ENCODE measurements around the gene TUBB.

The TUBB gene

GRCh38 chr6:30709101-30709868 is 10.9 kb upstream of the TUBB start:
- ChIA-PET CTCF (interaction anchor here (0.9 to 30.8 kb wide), 6 partner anchors 13 to 168 kb away, joined by 3 to 776 read pairs (median 22); partner anchors contain the start of genes DHX16 and NRM), POLR2A (no interaction called here)
- DNase-seq (ENCODE audit: extremely low spot score): no peak
- no peak for TF ChIP-seq CTCF (IDR thresholded peaks at IDR 0.05; ENCODE audit: control extremely low read depth, extremely low read depth, low read depth, missing control alignments)

GRCh38 chr6:30711758-30712380 is 8.3 kb upstream of the TUBB start:
- CTCF ChIA-PET: interaction anchor here (1.1 to 30.8 kb wide), 8 partner anchors 8 to 35 kb away, joined by 3 to 776 read pairs (median 8); partner anchors contain the start of genes DHX16, NRM and TUBB
- POLR2A ChIA-PET: interaction anchor here (0.6 to 1.1 kb wide), 2 partner anchors 98 to 474 kb away, joined by 3 read pairs; no protein-coding TSS in a partner anchor
- peak; percentile 39 for DNase-seq (ENCODE audit: extremely low spot score)
- no peak for TF ChIP-seq CTCF (IDR thresholded peaks at IDR 0.05; ENCODE audit: control extremely low read depth, extremely low read depth, low read depth, missing control alignments)

GRCh38 chr6:30712441-30712945 is 7.7 kb upstream of the TUBB start:
- POLR2A ChIA-PET: interaction anchor here (1.1 kb wide), 1 partner anchor 99 kb away, joined by 3 read pairs; no protein-coding TSS in a partner anchor
- no peak for TF ChIP-seq CTCF (IDR thresholded peaks at IDR 0.05; ENCODE audit: control extremely low read depth, extremely low read depth, low read depth, missing control alignments)
- no peak for DNase-seq (ENCODE audit: extremely low spot score)
- CTCF ChIA-PET: interaction anchor here (1.1 to 30.8 kb wide), 6 partner anchors 8 to 36 kb away, joined by 3 to 776 read pairs (median 22); partner anchors contain the start of genes DHX16, NRM and TUBB

- ChIA-PET CTCF (interaction anchor here (0.9 to 30.8 kb wide), 3 partner anchors 8 to 37 kb away, joined by 3 to 776 read pairs (median 37); partner anchors contain the start of gene DHX16), POLR2A (no interaction called here)
Observed at GRCh38 chr6:30714263-30714662, 5.9 kb upstream of the TUBB start.

GRCh38 chr6:30716879-30717128 is 3.3 kb upstream of the TUBB start:
- CTCF ChIA-PET: interaction anchor here (1.0 to 30.8 kb wide), 7 partner anchors 12 to 119 kb away, joined by 3 to 776 read pairs (median 8); partner anchors contain the start of genes DHX16 and NRM
- POLR2A ChIA-PET: interaction anchor here (0.6 to 1.3 kb wide), 13 partner anchors 12 to 159 kb away, joined by 3 to 17 read pairs (median 4); partner anchors contain the start of genes DHX16, NRM and PRR3
- no peak for TF ChIP-seq CTCF (IDR thresholded peaks at IDR 0.05; ENCODE audit: control extremely low read depth, extremely low read depth, low read depth, missing control alignments)
- no peak for DNase-seq (ENCODE audit: extremely low spot score)

More at GRCh38 chr6:30714263-30714662, 5.9 kb upstream of the TUBB start:
- TF ChIP-seq CTCF (IDR thresholded peaks at IDR 0.05; ENCODE audit: control extremely low read depth, extremely low read depth, low read depth, missing control alignments): no peak
- no peak for DNase-seq (ENCODE audit: extremely low spot score)

Measured in GM10248 (cell line).